NCI-H1105 treated with DMSO at 0.1 percent for 48 hours (cell line): ENCODE results near the gene CHD5.
A peak's percentile ranks its signal among the peaks of the same experiment; 100 is the strongest.

ENCODE experiments used
- DNase-seq: peaks from one replicate; lab custom pipeline; 2025; lab: John Stamatoyannopoulos, UW

Gene CHD5

GRCh38 chr1:6152181-6152580 is 27.9 kb downstream of the CHD5 start:
- no peak for DNase-seq

GRCh38 chr1:6151291-6151822 is 28.8 kb downstream of the CHD5 start:
- DNase-seq, result no peak

- DNase-seq, result no peak
These were observed 29.8 kb downstream of the CHD5 start for GRCh38 chr1:6150006-6150938.

- DNase-seq, result no peak
These were observed 30.5 kb downstream of the CHD5 start for GRCh38 chr1:6149597-6149996.

- peak; percentile 88 for DNase-seq
These were observed 31.5 kb downstream of the CHD5 start for GRCh38 chr1:6148497-6149241.

DNA sequence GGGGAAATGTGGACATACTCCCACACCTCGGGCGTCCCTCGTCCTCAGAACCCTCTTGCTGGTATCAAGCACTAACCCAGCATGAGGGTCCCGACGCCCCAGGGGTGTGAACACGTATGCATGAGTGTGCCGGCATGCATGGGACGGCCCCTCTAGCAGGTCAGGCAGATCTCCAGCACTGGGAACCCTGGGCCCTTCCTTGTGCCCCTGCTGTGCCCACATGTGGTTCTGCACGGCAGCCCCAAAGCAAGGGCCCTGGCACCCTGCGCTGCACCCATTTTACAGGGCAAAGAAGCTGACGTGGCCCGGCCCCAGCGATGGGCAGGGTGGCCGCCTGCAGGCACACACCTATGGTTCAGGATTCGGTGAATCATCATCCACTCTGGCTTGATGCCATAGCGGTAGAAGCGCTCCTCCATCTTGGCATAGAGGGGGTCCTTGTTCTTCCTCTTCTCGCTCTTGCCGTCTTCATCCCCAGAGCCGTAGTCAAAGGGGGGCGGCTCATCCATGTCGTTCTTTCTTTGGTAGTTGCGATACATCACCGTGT is 34.2 kb downstream of the CHD5 start:
- no peak for DNase-seq

GRCh38 chr1:6145396-6145750 is 34.7 kb downstream of the CHD5 start:
- DNase-seq, result no peak

GRCh38 chr1:6144647-6145395 is 35.3 kb downstream of the CHD5 start:
- no peak for DNase-seq

GRCh38 chr1:6144175-6144574 is 35.9 kb downstream of the CHD5 start:
- no peak for DNase-seq

GRCh38 chr1:6143395-6143794 is 36.7 kb downstream of the CHD5 start:
- DNase-seq, result no peak

DNA sequence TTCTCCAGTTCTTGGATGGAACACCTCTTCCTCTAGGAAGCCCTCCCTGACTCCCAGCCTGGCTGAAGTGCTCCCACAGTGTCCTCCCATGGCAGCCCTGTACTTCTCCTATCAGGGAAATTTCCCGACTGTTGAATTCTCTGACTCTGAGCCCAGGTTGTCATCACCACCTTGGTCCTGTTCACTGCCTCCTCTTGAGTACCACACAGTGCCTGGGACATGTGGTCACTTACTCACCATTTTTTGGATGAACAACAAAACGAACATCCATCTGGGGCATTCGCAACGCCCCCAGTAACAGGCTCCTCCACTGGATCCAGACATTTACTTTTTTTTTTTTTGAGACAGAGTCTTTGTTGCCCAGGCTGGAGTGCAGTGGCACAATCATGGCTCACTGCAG is 37.4 kb downstream of the CHD5 start:
- no peak for DNase-seq

GRCh38 chr1:6142036-6142621 is 38.0 kb downstream of the CHD5 start:
- DNase-seq, result no peak

GRCh38 chr1:6141592-6141991 is 38.5 kb downstream of the CHD5 start:
- DNase-seq, result no peak

GRCh38 chr1:6140413-6140812 is 39.7 kb downstream of the CHD5 start:
- no peak for DNase-seq

DNA sequence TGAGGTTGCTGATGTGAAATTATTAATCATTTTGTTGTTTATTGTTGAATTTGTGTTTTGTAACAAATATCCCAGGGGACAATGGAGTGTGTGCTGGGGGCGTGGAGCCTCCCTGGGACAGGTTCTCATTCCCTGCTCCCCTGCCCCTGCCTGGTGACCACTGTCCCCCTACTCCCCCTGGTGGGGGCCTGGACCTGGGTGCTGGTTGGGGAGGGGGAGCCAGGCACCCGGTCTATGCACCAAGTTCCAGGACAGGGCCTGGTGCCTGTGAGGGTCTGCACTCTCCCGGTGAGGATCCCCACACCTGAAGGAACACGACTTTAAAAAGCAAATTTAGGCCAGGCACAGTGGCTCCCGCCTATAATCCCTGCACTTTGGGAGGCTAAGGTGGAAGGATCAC is 42.4 kb downstream of the CHD5 start:
- DNase-seq, result no peak

GRCh38 chr1:6136516-6137220 is 43.5 kb downstream of the CHD5 start:
- DNase-seq, result no peak

- no peak for DNase-seq
These were observed 45.2 kb downstream of the CHD5 start for GRCh38 chr1:6134741-6135510.

DNA sequence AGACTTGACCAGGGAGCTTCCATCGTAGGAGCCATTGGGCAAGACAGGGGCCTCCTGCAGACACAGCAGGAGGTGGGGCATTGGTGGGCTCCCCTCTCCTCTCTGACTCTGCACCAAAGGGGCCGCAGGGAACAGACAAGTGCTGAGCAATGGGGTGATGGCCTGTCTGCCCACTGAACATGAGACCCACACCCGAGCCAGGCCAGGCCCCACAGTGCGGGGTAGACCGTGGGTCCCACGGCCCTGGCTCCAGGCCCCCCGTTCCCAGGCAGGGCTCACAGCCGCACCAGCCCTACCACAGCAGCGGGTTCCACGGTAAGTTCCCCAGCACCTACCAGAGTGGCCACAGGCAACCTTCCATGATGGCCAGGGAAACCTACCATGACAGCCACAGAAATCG is 45.9 kb downstream of the CHD5 start:
- no peak for DNase-seq

DNA sequence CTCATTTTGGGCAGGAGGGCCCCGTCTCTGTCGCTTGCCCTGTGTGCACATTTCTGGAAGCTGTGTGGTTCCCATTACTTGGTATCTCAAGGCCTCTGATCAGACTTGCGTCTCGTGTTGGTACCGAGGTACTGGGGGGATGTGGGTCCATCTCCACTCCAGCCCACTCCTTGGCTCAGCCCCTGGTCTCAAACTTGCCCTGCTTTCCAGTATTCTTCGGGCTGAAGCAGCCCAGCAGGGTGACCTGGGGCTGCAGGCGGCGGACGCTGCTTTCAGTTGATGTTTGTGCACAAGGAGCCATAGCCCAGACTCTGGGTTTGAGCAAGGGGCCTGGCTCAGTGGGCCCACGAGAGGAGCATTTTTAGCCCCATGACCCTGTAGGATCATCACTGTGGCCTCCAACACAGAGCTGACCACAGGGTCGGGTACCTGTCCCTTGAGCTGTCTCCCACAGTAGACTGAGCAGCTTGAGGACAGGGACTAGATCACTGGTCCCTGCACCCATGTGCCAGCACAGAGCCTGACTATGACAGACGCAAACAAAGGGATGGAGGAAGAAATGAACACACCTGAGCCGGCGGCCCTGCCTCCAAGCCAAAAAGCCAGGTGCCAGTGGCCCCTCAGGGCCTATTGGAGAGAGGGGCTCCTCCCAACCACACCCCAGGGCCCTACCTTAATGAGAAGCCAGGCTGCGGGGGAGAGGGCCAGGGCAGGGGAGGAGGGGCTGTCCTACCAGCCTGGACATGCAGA is 46.8 kb downstream of the CHD5 start:
- no peak for DNase-seq

- no peak for DNase-seq
These were observed 48.6 kb downstream of the CHD5 start for GRCh38 chr1:6131561-6131960.
